LNCaP clone FGC (cell line): Measurements from ENCODE around the gene JAML.
"Not testable (repeated sequence)": the region's sequence is repeated elsewhere in the genome, so short reads cannot be mapped to it uniquely, and the experiment has no call there.

ENCODE experiments used
- DNase-seq: peaks from one replicate; pipeline ENCODE4 v3.0.0-alpha.2; 2011; ENCODE audit warnings: low read depth
- H3K4me3 ChIP-seq: 2 replicates; pipeline ENCODE4 v1.5.1; 2011; ENCODE audit warnings: mild to moderate bottlenecking, low read depth, low read length, control low read depth
- TF ChIP-seq, protein P1 (sequence below): IDR thresholded peaks from 2 replicates; pipeline ENCODE4 v1.5.1; 2012; ENCODE audit warnings: mild to moderate bottlenecking; ENCODE audit not compliant: control insufficient read depth, insufficient read depth; ENCODE audit errors: extremely low read depth

Gene JAML

DNA sequence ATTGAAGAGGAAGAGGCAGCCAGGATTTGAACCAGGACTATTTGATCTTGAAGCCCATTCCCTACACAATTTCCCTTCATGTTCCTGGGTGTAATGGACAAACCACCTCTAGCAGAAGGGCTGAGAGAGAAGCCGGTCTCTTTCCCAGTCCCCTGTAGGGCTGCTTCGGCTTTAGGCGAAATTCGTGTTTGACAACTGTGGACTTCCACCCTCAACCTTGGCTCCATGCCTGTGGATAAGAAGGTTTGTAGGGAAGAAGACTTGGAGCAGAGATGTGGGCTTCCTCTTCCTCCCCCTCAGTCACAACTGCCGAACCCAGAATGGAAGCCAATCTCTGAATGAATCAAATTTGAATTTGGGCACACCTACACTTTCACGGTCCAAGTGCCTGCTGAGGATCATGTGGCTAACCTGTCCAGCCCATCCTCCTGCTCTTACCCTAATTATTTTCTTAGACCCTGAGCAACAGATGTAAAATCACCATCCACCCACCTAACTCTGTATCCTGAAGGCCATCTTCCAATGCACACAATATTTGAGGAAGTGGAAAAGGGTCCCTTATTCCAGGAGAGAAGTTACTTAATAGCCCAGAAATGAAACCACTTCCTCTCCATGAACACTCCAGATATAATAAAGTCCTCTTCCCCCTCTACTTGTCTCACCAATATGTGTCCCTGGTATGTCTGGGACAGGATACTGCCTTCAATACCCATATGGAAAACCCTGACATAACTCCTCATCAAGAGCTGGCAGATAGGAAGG lies 38.3 kb downstream of the JAML start:
- H3K4me3 ChIP-seq = no peak overlapping the region
- TF ChIP-seq, protein P1, sequence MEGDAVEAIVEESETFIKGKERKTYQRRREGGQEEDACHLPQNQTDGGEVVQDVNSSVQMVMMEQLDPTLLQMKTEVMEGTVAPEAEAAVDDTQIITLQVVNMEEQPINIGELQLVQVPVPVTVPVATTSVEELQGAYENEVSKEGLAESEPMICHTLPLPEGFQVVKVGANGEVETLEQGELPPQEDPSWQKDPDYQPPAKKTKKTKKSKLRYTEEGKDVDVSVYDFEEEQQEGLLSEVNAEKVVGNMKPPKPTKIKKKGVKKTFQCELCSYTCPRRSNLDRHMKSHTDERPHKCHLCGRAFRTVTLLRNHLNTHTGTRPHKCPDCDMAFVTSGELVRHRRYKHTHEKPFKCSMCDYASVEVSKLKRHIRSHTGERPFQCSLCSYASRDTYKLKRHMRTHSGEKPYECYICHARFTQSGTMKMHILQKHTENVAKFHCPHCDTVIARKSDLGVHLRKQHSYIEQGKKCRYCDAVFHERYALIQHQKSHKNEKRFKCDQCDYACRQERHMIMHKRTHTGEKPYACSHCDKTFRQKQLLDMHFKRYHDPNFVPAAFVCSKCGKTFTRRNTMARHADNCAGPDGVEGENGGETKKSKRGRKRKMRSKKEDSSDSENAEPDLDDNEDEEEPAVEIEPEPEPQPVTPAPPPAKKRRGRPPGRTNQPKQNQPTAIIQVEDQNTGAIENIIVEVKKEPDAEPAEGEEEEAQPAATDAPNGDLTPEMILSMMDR = no peak
- no peak for DNase-seq

DNA sequence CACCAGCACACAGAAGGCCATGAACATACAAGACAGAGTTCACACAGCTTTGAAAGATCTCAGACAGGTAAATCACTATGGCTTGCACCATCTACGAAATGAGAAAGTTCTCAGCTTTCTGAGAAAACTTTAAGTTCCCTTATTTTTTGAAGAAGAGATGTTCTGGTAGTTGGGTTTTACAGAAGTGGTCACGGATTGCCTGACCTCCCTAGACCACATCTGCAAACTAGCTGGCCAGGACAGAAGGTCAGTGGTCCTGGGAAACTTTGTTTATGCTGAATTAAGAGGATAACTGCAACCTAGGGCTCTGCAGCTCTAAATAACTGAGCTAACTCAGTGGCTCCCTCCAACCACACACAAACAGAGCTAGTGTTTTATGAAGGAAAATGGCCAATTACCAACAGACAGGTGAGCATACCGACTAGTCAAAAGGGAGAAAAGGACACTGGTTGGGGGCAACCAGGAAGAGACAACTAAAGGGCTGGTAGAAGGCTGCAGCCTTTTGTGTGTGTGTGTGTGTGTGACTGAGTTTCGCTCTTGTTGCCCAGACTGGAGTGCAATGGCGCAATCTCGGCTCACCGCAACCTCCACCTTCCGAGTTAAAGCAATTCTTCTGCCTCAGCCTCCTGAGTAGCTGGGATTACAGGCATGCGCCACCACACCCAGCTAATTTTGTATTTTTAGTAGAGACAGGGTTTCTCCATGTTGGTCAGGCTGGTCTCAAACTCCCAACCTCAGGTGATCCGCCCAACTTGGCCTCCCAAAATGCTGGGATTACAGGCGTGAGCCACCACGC lies 39.8 kb downstream of the JAML start:
- no peak overlapping the region for H3K4me3 ChIP-seq
- TF ChIP-seq, protein P1 = no peak
- no peak for DNase-seq

- not testable (repeated sequence) for DNase-seq, H3K4me3 ChIP-seq
Measured at GRCh38 chr11:118183691-118184090, 41.1 kb downstream of the JAML start.

- no peak overlapping the region for H3K4me3 ChIP-seq
- no peak for DNase-seq
- TF ChIP-seq, protein P1 = no peak
Measured at GRCh38 chr11:118180300-118180703, 44.5 kb downstream of the JAML start.

DNA sequence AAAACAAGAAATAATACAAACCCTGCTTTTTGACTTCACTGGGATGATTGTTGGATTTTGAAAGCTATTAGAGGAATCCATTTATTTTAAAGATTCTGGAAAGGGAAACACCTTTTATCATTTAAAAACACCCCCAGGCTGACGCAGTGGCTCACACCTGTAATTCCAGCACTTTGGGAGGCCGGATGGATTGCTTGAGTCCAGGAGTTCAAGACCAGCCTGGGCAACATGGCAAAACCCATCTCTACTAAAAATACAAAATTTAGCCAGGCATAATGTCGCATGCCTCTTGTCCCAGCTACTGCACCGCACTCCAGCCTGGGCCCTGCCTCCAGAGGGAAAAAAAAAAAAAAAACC lies 48.1 kb downstream of the JAML start:
- TF ChIP-seq, protein P1 = no peak
- no peak for DNase-seq
- H3K4me3 ChIP-seq = no peak overlapping the region

DNA sequence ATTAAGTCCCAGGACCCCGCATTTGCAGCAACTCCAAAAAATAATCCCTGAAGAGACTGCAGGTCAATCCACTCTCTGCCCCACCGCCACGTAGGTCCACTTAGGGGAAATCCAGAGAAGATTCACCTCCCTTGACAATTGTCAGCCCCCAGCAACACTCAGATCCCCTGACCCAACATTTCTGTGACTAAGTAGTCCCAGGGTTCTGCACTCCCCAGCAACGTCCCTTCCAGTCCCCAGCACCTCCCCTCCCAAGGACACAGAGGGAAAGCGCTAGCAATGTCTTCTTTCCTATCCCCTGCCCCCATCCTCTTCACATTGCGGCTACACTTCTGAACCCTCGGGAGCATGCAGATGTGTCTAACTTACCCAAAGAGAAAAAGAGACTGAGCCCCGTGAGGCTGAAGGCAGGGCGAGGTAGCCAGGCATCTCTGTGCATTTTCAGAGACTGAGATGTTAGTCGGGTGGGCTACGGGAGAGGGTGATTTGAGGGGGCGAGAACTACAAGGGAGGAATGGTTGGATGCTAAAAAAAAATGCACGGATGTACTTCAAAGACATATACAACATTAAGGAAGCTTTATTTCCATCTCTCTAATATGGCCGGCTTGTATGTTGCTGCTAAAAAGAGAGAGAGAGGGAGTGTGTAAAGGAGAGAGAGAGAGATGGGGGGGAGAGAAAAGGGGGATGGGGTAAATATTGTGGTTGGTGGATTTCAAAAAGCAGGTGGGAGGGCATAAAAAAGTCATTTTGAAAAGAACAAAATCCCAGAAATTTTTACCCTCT lies 48.6 kb downstream of the JAML start, which contains the start of gene SCN2B:
Gene SCN2B (minus strand): TSS at position 647 of the 785 bp plus-strand sequence. CDS start 208 bp downstream, at position 439.
- TF ChIP-seq, protein P1 = no peak
- no peak for DNase-seq
- H3K4me3 ChIP-seq = no peak within 1 kb of the TSS
